ENCODE data around the gene EFNA5.

The EFNA5 gene

GRCh38 chr5:107500347-107500746 is 170.4 kb downstream of the EFNA5 start (continued):
- TF ChIP-seq PATZ1 (CRISPR knock-in tag; IDR thresholded peaks at IDR 0.05; ENCODE audit: borderline replicate concordance) (no peak), ZNF8 (CRISPR knock-in tag; IDR thresholded peaks at IDR 0.05) (no peak)

GRCh38 chr5:107499776-107500175 is 171.0 kb downstream of the EFNA5 start:
- no peak for ATAC-seq
- TF ChIP-seq ARNTL (CRISPR knock-in tag; IDR thresholded peaks at IDR 0.05; ENCODE audit: borderline replicate concordance, low read depth), result no peak
- TF ChIP-seq ZFP30 (CRISPR knock-in tag; IDR thresholded peaks at IDR 0.05), result no peak
- TF ChIP-seq OSR1 (CRISPR knock-in tag; IDR thresholded peaks at IDR 0.05), result no peak
- TF ChIP-seq RARB (CRISPR knock-in tag; IDR thresholded peaks at IDR 0.05), result no peak
- TF ChIP-seq, protein P1, sequence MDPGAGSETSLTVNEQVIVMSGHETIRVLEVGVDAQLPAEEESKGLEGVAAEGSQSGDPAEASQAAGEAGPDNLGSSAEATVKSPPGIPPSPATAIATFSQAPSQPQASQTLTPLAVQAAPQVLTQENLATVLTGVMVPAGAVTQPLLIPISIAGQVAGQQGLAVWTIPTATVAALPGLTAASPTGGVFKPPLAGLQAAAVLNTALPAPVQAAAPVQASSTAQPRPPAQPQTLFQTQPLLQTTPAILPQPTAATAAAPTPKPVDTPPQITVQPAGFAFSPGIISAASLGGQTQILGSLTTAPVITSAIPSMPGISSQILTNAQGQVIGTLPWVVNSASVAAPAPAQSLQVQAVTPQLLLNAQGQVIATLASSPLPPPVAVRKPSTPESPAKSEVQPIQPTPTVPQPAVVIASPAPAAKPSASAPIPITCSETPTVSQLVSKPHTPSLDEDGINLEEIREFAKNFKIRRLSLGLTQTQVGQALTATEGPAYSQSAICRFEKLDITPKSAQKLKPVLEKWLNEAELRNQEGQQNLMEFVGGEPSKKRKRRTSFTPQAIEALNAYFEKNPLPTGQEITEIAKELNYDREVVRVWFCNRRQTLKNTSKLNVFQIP (CRISPR knock-in tag; IDR thresholded peaks at IDR 0.05; ENCODE audit: borderline replicate concordance, low read depth), result no peak
- TF ChIP-seq, protein P2, sequence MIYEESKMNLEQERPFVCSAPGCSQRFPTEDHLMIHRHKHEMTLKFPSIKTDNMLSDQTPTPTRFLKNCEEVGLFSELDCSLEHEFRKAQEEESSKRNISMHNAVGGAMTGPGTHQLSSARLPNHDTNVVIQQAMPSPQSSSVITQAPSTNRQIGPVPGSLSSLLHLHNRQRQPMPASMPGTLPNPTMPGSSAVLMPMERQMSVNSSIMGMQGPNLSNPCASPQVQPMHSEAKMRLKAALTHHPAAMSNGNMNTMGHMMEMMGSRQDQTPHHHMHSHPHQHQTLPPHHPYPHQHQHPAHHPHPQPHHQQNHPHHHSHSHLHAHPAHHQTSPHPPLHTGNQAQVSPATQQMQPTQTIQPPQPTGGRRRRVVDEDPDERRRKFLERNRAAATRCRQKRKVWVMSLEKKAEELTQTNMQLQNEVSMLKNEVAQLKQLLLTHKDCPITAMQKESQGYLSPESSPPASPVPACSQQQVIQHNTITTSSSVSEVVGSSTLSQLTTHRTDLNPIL (CRISPR knock-in tag; IDR thresholded peaks at IDR 0.05; ENCODE audit: low read depth), result no peak
- no peak for TF ChIP-seq ZFP3 (CRISPR knock-in tag; IDR thresholded peaks at IDR 0.05)
- no peak for TF ChIP-seq PATZ1 (CRISPR knock-in tag; IDR thresholded peaks at IDR 0.05; ENCODE audit: borderline replicate concordance)
- no peak for TF ChIP-seq BACH2 (CRISPR knock-in tag; IDR thresholded peaks at IDR 0.05; ENCODE audit: borderline replicate concordance)
- TF ChIP-seq TCF4 (CRISPR knock-in tag; IDR thresholded peaks at IDR 0.05; ENCODE audit: borderline replicate concordance), result no peak
- TF ChIP-seq TSHZ2 (CRISPR knock-in tag; IDR thresholded peaks at IDR 0.05), result no peak
- TF ChIP-seq CSDC2 (CRISPR knock-in tag; IDR thresholded peaks at IDR 0.05), result no peak
- TF ChIP-seq TOX (CRISPR knock-in tag; IDR thresholded peaks at IDR 0.05; ENCODE audit: borderline replicate concordance), result no peak
- TF ChIP-seq ESRRG (CRISPR knock-in tag; IDR thresholded peaks at IDR 0.05), result no peak
- no peak for TF ChIP-seq PPARA (CRISPR knock-in tag; IDR thresholded peaks at IDR 0.05; ENCODE audit: borderline replicate concordance)
- no peak for TF ChIP-seq ISL1 (CRISPR knock-in tag; IDR thresholded peaks at IDR 0.05)
- TF ChIP-seq ZC3H10 (CRISPR knock-in tag; IDR thresholded peaks at IDR 0.05), result no peak
- no peak for TF ChIP-seq GLIS3 (CRISPR knock-in tag; IDR thresholded peaks at IDR 0.05)

- ATAC-seq, result no peak
- TF ChIP-seq BACH2 (CRISPR knock-in tag; IDR thresholded peaks at IDR 0.05; ENCODE audit: borderline replicate concordance), result no peak
- no peak for TF ChIP-seq OSR1 (CRISPR knock-in tag; IDR thresholded peaks at IDR 0.05)
- no peak for TF ChIP-seq GLIS3 (CRISPR knock-in tag; IDR thresholded peaks at IDR 0.05)
- no peak for TF ChIP-seq SNAI2 (CRISPR knock-in tag; IDR thresholded peaks at IDR 0.05)
- TF ChIP-seq, protein P1 (CRISPR knock-in tag; IDR thresholded peaks at IDR 0.05; ENCODE audit: borderline replicate concordance, low read depth), result no peak
- TF ChIP-seq, protein P2 (CRISPR knock-in tag; IDR thresholded peaks at IDR 0.05; ENCODE audit: low read depth), result no peak
- TF ChIP-seq ZNF565 (CRISPR knock-in tag; conservative IDR thresholded peaks at IDR 0.05; ENCODE audit: low read depth), result no peak
- no peak for TF ChIP-seq ZFP3 (CRISPR knock-in tag; IDR thresholded peaks at IDR 0.05)
- TF ChIP-seq CSRNP3 (CRISPR knock-in tag; IDR thresholded peaks at IDR 0.05), result no peak
- no peak for TF ChIP-seq ZFP30 (CRISPR knock-in tag; IDR thresholded peaks at IDR 0.05)
- no peak for TF ChIP-seq TOX (CRISPR knock-in tag; IDR thresholded peaks at IDR 0.05; ENCODE audit: borderline replicate concordance)
- TF ChIP-seq ARNTL (CRISPR knock-in tag; IDR thresholded peaks at IDR 0.05; ENCODE audit: borderline replicate concordance, low read depth), result no peak
- no peak for TF ChIP-seq CSDC2 (CRISPR knock-in tag; IDR thresholded peaks at IDR 0.05)
- TF ChIP-seq PPARA (CRISPR knock-in tag; IDR thresholded peaks at IDR 0.05; ENCODE audit: borderline replicate concordance), result no peak
- TF ChIP-seq RARB (CRISPR knock-in tag; IDR thresholded peaks at IDR 0.05), result no peak
- TF ChIP-seq ZC3H10 (CRISPR knock-in tag; IDR thresholded peaks at IDR 0.05), result no peak
Measured at GRCh38 chr5:107499237-107499636, 171.5 kb downstream of the EFNA5 start.
